Embryonic facial prominence (tissue), 1 donor: ENCODE data around the gene HYAL4.
"Not testable (repeated sequence)": the region's sequence is repeated elsewhere in the genome, so short reads cannot be mapped to it uniquely, and the experiment has no call there.

Experiments
- DNase-seq: peaks from one replicate; pipeline ENCODE4 v3.0.0-alpha.2; 2016; ENCODE audit errors: extremely low spot score

The HYAL4 gene

GRCh38 chr7:123846217-123846891 is 1.4 kb downstream of the HYAL4 start:
- no peak for DNase-seq

DNA sequence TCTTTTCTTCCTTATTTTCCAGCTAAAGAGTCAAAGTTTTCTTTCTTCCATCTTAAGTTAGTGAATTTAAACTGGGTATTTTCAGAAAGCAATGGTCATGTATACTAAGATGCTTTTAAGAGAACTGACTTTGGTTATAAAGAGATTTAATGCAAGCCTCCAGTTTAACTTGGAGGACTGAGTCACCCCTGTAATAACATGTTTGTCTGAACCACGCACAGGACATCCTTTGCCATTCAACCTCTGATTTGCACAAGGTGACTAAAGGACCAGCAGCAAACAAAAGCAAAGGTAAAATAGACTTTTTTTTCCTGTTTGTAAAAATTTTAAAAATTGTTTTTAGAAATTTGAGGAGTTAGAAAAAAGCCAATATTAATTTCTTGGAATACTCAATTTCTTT is 2.9 kb downstream of the HYAL4 start:
- DNase-seq = no peak

- DNase-seq = no peak
These were observed 4.9 kb downstream of the HYAL4 start for GRCh38 chr7:123849855-123850254.

- not testable (repeated sequence) for DNase-seq
These were observed 6.4 kb downstream of the HYAL4 start for GRCh38 chr7:123851404-123851803.

DNA sequence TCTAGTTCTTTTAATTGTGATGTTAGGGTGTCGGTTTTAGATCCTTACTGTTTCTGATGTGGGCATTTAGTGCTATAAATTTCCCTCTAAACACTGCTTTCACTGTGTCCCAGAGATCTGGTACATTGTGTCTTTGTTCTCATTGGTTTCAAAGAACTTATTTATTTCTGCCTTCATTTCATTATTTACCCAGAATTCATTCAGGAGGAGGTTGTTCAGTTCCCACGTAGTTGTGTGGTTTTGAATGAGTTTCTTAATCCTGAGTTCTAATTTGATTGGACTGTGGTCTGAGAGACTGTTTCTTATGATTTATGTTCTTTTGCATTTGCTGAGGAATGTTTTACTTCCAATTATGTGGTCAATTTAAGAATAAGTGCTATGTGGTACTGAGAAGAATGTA is 9.3 kb downstream of the HYAL4 start:
- not testable (repeated sequence) for DNase-seq

DNA sequence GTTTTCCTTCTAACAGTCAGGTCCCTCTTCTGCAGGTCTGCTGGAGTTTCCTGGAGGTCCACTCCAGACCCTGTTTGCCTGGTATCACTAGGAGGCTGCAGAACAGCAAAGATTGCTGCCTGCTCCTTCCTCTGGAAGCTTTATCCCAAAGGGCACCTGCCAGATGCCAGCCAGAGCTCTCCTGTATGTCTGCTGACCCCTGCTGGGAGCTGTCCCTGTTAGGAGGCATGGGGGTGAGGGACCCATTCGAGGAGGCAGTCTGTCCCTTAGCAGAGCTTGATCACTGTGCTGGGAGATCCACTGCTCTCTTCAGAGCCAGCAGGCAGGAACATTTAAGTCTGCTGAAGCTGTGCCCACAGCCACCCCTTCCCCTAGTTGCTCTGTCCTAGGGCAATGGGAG is 11.5 kb downstream of the HYAL4 start:
- not testable (repeated sequence) for DNase-seq

- no peak for DNase-seq
These were observed 15.9 kb downstream of the HYAL4 start for GRCh38 chr7:123860848-123861247.

DNA sequence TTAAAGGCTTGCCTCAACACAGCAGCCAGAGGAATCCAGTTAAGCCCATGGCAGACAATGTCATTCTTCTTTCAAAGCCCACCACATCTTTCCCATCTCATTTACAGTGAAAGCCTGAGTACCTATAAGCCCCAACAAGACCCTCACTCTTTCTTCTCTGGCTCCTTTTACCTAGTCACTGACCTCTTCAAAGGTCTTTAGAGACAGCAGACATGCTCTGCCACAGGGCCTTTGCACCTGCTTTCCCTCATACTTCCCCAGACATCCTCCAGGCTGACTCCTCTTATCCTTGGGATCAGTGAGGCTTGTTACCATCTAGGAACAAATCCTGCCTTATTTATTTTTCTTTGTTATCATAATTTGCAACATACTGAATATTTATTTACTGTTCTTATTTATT is 17.8 kb downstream of the HYAL4 start:
- no peak for DNase-seq

DNA sequence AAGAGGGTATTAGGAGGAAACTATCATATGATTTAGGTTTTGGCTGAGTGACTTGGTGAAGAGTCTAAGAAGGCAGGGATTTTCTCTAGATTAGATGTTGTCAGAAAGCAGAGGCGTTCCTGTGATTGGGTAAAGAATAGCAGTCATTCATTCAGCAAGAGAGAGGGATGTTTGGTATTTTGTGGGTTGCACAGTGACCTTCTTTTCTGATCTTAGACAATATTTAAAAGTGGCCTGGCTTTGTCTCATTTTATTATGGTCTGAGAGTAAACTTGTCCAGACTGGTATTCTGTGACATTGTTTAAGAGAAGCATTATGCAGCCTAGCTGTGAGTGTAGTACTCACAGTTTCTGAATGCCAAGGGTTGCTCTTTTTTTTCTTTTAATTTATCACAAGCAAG is 18.5 kb downstream of the HYAL4 start:
- no peak for DNase-seq

- DNase-seq = no peak
These were observed 19.0 kb downstream of the HYAL4 start for GRCh38 chr7:123864012-123864411.

- DNase-seq = no peak
These were observed 19.5 kb downstream of the HYAL4 start for GRCh38 chr7:123864436-123864835.

GRCh38 chr7:123864966-123865365 is 20.0 kb downstream of the HYAL4 start:
- no peak for DNase-seq

DNA sequence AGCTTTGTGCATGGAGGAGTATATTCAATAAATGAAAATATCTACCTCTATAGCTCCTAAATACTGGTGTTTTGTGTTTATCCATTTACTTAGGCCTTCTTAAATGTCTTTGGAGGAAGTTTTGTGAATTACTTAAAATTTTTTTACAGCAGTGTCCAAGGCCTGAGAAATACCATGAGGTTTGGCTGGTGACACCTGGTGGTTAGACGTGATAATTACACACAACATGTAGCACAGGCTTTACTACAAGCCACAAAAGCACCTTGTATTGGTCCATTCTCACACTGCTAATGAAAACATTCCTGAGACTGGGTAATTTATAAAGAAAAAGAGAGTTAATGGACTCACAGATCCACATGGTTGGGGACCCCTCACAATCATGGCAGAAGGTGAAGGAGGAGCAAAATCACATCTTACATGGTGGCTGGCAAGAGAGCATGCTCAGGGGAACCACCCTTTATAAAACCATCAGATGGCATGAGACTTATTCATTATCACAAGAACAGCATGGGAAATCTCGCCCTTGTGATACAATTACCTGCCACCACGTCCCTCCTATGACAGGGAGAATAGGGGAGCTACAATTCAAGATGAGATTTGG is 20.6 kb downstream of the HYAL4 start:
- peak; percentile 30 for DNase-seq

DNA sequence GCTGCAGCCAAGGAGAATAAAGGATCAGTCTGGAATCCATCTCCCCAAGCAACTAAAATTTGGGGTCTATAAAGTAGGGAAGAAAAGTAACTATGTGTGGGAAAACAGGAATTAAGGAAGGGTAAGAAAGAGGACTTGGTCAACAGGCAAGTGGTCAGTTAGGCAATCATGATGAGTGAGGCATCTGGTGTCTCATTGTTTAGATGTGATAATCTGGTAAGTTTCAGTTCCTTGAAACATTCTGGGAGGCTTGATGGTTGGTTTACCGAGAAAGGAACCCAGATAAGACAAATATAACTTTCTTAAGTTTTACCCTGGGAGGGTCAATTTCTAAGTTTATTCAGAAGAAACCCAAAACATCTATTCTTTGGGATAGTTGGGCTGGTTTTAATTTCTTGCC is 22.3 kb downstream of the HYAL4 start:
- no peak for DNase-seq

GRCh38 chr7:123871998-123872867 is 27.3 kb downstream of the HYAL4 start:
- DNase-seq = no peak

DNA sequence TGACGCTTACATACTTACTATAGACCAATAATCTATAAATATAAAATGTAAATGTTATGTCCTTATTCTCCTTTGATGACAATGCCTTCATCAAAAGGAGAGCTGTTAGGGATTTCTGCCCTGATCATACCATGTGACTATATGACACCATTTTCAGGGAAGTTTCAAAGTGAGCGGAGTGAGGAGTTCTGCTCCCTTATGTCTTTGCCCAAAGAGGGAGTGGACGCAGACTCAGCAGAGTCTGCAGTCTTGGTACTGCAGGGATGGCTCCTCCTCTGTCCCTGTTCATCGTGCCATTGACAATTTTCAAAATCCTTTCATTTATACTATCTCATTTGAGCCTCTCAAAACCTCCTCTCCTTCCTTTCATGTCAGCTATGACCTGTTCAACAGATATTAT is 27.9 kb downstream of the HYAL4 start:
- DNase-seq = no peak

DNA sequence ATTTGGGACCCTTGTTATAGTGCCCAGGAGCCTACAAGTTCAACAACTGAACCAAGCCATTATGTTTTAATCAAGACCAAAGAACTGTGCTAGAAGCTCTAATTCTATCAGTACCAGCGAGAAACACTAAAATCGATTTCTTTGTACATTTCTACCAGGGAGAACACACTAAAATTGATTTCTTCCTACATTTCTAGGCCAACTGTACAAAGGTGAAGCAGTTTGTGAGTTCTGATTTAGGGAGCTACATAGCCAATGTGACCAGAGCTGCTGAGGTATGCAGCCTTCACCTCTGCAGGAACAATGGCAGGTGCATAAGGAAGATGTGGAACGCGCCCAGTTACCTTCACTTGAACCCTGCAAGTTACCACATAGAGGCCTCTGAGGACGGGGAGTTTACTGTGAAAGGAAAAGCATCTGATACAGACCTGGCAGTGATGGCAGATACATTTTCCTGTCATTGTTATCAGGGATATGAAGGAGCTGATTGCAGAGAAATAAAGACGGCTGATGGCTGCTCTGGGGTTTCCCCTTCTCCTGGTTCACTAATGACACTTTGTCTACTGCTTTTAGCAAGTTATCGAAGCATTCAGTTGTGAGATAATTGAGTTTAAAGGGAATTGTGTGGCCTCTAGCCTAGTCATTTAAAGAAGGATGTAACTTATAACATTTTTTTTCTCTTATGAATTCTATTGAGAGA is 31.7 kb downstream of the HYAL4 start:
- no peak for DNase-seq

DNA sequence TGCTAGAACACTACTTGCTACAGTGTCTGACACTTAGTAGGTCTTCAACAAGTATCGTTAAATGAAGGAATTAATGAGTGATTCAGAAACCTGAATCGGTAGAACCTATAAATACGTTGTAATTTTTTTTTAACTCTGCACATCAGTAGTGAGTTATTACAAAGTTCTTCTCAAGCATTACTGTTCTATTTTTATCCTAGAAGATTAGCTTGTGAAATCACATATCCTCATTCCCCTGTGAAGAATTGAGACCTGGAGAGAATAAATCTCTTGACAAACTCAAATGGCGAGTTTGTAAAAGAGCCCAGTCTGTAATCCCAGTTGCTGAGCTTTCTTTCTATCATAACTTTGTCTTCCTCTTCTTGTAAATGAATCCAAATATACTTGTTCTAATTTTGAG is 34.7 kb downstream of the HYAL4 start:
- DNase-seq = no peak

DNA sequence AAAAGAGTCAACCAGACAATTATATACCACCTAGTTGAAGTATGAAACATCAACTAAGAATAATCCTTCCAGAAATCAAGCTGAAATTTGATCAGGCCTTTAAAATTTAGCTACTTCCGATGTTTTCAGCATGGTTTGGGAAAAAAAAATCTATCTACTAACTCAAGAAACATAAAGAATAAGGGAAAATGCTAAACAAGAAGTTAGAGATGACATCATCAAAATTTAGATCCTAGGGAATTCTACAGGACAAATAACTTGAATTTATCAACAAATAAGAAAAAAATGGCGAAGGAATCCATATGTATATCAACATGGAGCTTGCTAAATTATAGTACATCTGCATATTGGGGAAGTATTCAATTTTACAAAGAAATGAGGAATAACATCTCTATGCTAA is 36.3 kb downstream of the HYAL4 start:
- DNase-seq = no peak

- DNase-seq = no peak
These were observed 38.2 kb downstream of the HYAL4 start for GRCh38 chr7:123883154-123883553.

DNA sequence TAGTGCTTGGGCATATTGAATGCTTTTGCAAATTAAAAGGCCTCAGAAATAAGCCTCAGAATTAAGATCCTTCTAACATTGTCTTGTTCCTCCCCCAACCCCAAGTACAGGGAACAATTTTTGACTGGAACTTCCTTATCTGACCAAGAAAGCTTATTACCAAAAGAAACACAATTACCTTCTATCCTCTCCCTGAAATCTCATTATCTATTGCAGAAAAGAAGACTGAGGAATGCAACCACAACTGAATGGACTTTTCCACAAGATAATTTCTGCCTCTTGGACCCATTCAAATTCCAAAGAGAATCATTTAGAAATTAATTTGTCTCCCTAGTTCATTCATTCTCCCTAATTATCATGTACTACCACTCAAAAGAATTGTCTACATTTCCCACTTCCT is 43.2 kb downstream of the HYAL4 start:
- DNase-seq = no peak

- DNase-seq = not testable (repeated sequence)
These were observed 49.8 kb downstream of the HYAL4 start for GRCh38 chr7:123894753-123895152.
